ENCODE results near the gene PDCD11. TPM values are rescaled to one million over a fixed set of nuclear protein-coding genes. Genes with fewer than 3 reads are reported as not detected.

PDCD11 gene
- total RNA-seq, 1 donor from 2014 or later = 21.6 TPM

DNA sequence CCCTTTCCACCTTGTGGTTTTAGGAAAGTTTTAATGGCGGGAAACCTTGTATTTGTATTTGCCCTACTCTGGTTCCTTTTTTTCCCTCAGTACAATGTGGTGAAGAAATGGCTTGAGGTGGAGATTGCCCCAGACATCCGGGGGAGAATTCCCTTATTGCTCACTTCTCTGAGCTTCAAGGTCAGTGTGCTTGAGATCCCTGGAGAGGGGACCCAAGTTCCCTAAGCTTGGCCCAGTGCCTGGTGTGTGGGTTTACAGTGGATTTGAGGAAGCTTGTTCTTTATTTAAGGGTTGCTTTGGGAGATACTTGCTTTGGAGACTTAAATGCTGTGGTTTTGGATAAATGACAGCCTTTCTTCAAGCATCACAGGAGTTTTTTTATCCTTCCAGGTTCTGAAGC is 37.4 kb downstream of the PDCD11 start:
- Histone ChIP-seq H3K4me3 (no peak overlapping the region), H3K4me1 (peaks cover 20% of the 10 kb centered on the region), H3K9me3 (no peaks in the 10 kb centered on the region), H3K27me3 (ENCODE audit: low read depth) (no peaks in the 10 kb centered on the region), H3K27ac (no peak overlapping the region), H3K36me3 (peaks cover 89% of the 10 kb centered on the region)
- intact Hi-C loops (cut with DNase I) = no loop called here
- DNase-seq = peak; percentile 83
- TF ChIP-seq, protein P1, sequence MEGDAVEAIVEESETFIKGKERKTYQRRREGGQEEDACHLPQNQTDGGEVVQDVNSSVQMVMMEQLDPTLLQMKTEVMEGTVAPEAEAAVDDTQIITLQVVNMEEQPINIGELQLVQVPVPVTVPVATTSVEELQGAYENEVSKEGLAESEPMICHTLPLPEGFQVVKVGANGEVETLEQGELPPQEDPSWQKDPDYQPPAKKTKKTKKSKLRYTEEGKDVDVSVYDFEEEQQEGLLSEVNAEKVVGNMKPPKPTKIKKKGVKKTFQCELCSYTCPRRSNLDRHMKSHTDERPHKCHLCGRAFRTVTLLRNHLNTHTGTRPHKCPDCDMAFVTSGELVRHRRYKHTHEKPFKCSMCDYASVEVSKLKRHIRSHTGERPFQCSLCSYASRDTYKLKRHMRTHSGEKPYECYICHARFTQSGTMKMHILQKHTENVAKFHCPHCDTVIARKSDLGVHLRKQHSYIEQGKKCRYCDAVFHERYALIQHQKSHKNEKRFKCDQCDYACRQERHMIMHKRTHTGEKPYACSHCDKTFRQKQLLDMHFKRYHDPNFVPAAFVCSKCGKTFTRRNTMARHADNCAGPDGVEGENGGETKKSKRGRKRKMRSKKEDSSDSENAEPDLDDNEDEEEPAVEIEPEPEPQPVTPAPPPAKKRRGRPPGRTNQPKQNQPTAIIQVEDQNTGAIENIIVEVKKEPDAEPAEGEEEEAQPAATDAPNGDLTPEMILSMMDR (IDR thresholded peaks at IDR 0.05) = no peak
- peak; percentile 67 to 75 for ATAC-seq

DNA sequence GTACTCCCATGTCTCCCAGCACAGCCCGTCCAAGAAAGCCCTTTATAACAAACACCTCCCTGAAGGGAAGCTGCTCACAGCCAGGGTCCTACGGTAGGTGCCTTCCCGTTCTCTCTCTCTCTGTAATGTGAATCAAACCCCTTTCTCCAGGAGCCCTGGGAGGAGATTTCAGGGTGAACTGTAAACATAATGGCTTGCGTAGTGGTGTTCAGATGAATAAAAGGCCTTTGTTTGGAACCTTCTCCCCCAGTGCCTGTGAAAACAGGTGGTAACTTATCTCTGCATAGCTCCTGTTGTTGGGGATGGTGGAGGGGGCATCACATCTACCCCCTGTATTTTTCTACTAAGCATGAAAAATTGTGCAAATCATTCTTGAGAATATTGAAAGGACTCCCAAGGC is 43.4 kb downstream of the PDCD11 start:
- H3K9me3 ChIP-seq = no peaks in the 10 kb centered on the region
- H3K27me3 ChIP-seq (ENCODE audit: low read depth) = no peaks in the 10 kb centered on the region
- H3K36me3 ChIP-seq = peaks cover 100% of the 10 kb centered on the region
- intact Hi-C loops (cut with DNase I) = no loop called here
- peaks cover 11% of the 10 kb centered on the region for H3K4me1 ChIP-seq
- H3K4me3 ChIP-seq = no peak overlapping the region
- H3K27ac ChIP-seq = no peak overlapping the region
- DNase-seq (no peak), ATAC-seq (no peak)
- TF ChIP-seq, protein P1 (IDR thresholded peaks at IDR 0.05) = no peak

DNA sequence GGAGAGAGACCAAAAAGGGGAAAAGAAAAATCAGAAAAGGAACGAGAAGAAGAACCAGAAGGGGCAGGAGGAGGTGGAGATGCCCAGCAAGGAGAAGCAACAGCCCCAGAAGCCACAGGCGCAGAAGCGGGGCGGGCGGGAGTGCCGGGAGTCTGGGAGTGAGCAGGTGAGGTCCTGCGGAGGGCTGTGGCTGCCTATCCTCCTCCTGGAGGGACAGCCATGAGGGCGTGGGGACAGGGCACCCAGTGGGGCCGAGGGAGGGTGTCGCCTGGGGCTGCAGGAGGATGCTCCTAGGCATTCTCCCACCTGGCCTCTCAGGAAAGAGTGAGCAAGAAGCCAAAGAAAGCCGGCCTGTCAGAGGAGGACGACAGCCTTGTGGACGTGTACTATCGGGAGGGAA is 44.0 kb downstream of the PDCD11 start:
- TF ChIP-seq, protein P1 (IDR thresholded peaks at IDR 0.05) = no peak
- intact Hi-C loops (cut with DNase I) = no loop called here
- no peak for DNase-seq

DNA sequence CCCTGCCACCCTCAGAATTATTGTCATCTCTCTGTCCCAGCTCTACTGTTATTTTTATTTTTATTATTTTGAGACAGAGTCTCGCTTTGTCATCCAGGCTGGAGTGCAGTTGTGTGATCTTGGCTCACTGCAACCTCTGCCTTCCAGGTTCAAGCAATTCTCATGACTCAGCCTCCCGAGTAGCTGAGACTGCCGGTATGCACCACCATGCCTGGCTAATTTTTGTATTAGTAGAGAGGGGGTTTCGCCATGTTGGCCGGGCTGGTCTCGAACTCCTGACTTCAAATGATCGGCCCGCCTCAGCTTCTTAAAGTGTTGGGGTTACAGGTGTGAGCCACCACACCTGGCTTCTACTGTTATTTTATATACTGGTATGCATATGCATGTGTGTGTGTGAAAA is 44.8 kb downstream of the PDCD11 start:
- intact Hi-C loops (cut with DNase I) = no loop called here
- H3K9me3 ChIP-seq = no peaks in the 10 kb centered on the region
- no peaks in the 10 kb centered on the region for H3K27me3 ChIP-seq (ENCODE audit: low read depth)
- DNase-seq = no peak
- no peak overlapping the region for H3K4me3 ChIP-seq
- ATAC-seq = no peak
- H3K4me1 ChIP-seq = peaks cover 26% of the 10 kb centered on the region
- no peak overlapping the region for H3K27ac ChIP-seq
- TF ChIP-seq, protein P1 (IDR thresholded peaks at IDR 0.05) = no peak
- H3K36me3 ChIP-seq = peaks cover 100% of the 10 kb centered on the region

More for the DNA sequence above, 44.0 kb downstream of the PDCD11 start:
- Histone ChIP-seq H3K4me1 (peaks cover 18% of the 10 kb centered on the region), H3K4me3 (no peak overlapping the region), H3K9me3 (no peaks in the 10 kb centered on the region), H3K36me3 (peaks cover 100% of the 10 kb centered on the region), H3K27me3 (ENCODE audit: low read depth) (no peaks in the 10 kb centered on the region), H3K27ac (no peak overlapping the region)
- no peak for ATAC-seq

DNA sequence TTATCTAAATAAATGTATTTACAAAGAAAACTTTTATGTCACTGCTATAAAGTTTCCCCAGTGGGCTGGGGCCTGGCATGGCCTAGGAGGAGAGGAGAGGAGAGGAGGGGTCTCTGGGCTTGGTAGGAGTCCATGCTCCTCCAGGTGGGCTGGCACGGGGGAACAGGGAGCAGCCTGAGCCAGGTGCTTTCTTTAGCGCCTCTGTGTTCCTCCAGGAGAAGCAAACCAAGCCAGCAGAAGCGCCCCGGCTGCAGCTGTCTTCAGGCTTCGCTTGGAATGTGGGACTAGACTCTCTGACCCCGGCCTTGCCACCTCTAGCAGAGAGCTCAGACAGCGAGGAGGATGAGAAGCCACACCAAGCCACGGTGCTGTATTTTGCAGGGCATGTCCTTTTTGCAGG is 45.2 kb downstream of the PDCD11 start:
- H3K27me3 ChIP-seq (ENCODE audit: low read depth) = no peaks in the 10 kb centered on the region
- H3K4me1 ChIP-seq = peaks cover 30% of the 10 kb centered on the region
- peaks cover 100% of the 10 kb centered on the region for H3K36me3 ChIP-seq
- no peaks in the 10 kb centered on the region for H3K9me3 ChIP-seq
- TF ChIP-seq, protein P1 (IDR thresholded peaks at IDR 0.05) = no peak
- no peak overlapping the region for H3K4me3 ChIP-seq
- H3K27ac ChIP-seq = no peak overlapping the region
- intact Hi-C loops (cut with DNase I) = no loop called here
- ATAC-seq = no peak
- no peak for DNase-seq

DNA sequence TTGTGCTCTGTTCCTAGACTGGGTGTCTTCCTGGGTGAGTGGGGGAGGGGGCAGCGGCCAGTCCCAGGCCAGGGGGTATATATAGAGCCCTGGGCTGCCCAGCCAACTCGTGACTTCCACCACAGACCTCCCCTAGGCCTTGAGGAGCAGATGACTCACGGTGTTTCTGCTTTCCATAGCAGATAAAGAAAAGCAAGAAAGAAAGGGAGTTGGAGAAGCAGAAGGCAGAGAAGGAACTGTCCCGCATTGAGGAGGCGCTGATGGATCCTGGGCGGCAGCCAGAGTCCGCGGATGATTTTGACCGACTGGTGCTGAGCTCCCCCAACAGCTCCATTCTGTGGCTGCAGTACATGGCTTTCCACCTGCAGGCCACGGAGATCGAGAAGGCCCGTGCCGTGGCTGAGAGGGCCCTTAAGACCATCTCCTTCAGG is 45.6 kb downstream of the PDCD11 start:
- intact Hi-C loops (cut with DNase I) = no loop called here
- no peaks in the 10 kb centered on the region for H3K9me3 ChIP-seq
- H3K4me3 ChIP-seq = no peak overlapping the region
- peaks cover 34% of the 10 kb centered on the region for H3K4me1 ChIP-seq
- no peaks in the 10 kb centered on the region for H3K27me3 ChIP-seq (ENCODE audit: low read depth)
- no peak overlapping the region for H3K27ac ChIP-seq
- peak in 1 of 2 donors; percentile 45 for ATAC-seq
- H3K36me3 ChIP-seq = peaks cover 100% of the 10 kb centered on the region
- TF ChIP-seq, protein P1 (IDR thresholded peaks at IDR 0.05) = no peak
- DNase-seq = no peak

Data from lower lobe of right lung (tissue), 2 donors.